ENCODE data around the gene HOXB7.

The HOXB7 gene

GRCh38 chr17:48628649-48629410, 18.0 kb upstream of the HOXB7 start:
- peaks cover 6% of the 10 kb centered on the region for H3K36me3 Mint-ChIP-seq
- no peak overlapping the region for H3K27ac Mint-ChIP-seq
- H3K4me1 Mint-ChIP-seq, result peaks cover 27% of the 10 kb centered on the region
- peaks cover 50% of the 10 kb centered on the region for H3K27me3 Mint-ChIP-seq
- H3K9me3 Mint-ChIP-seq, result no peaks in the 10 kb centered on the region
- no peak overlapping the region for H3K4me3 Mint-ChIP-seq

GRCh38 chr17:48627623-48628521, 17.1 kb upstream of the HOXB7 start:
- peaks cover 25% of the 10 kb centered on the region for H3K4me1 Mint-ChIP-seq
- H3K27ac Mint-ChIP-seq, result no peak overlapping the region
- H3K36me3 Mint-ChIP-seq, result peaks cover 5% of the 10 kb centered on the region
- H3K9me3 Mint-ChIP-seq, result no peaks in the 10 kb centered on the region
- peak overlapping the region; percentile 36 for H3K4me3 Mint-ChIP-seq
- H3K27me3 Mint-ChIP-seq, result peaks cover 52% of the 10 kb centered on the region

- Mint-ChIP-seq H3K4me3 (peak overlapping the region; percentile 88), H3K4me1 (peaks cover 22% of the 10 kb centered on the region), H3K27ac (no peak overlapping the region), H3K27me3 (peaks cover 53% of the 10 kb centered on the region), H3K9me3 (no peaks in the 10 kb centered on the region), H3K36me3 (no peaks in the 10 kb centered on the region)
Observed at GRCh38 chr17:48627118-48627597, 16.3 kb upstream of the HOXB7 start.

GRCh38 chr17:48626245-48627117, 15.7 kb upstream of the HOXB7 start, which contains the start of gene HOXB9:
Gene HOXB9, minus strand, starts transcription at chr17:48626358. Its CDS starts 89 bp downstream, at chr17:48626269.
- peak within 1 kb of the TSS; percentile 88 for H3K4me3 Mint-ChIP-seq
- peaks cover 59% of the 10 kb centered on the region for H3K27me3 Mint-ChIP-seq
- H3K36me3 Mint-ChIP-seq, result no peaks in the 10 kb centered on the region
- peak within 1 kb of the TSS; percentile 92 for H3K27ac Mint-ChIP-seq
- H3K9me3 Mint-ChIP-seq, result no peaks in the 10 kb centered on the region
- H3K4me1 Mint-ChIP-seq, result peaks cover 22% of the 10 kb centered on the region

- Mint-ChIP-seq H3K4me1 (peaks cover 22% of the 10 kb centered on the region), H3K4me3 (peak overlapping the region; percentile 88), H3K36me3 (peaks cover 2% of the 10 kb centered on the region), H3K27ac (peak overlapping the region; percentile 46), H3K9me3 (no peaks in the 10 kb centered on the region), H3K27me3 (peaks cover 61% of the 10 kb centered on the region)
Observed at GRCh38 chr17:48625495-48626244, 14.9 kb upstream of the HOXB7 start.

GRCh38 chr17:48624544-48625494, 14.0 kb upstream of the HOXB7 start:
- no peaks in the 10 kb centered on the region for H3K9me3 Mint-ChIP-seq
- no peak overlapping the region for H3K27ac Mint-ChIP-seq
- peak overlapping the region; percentile 87 for H3K4me3 Mint-ChIP-seq
- H3K36me3 Mint-ChIP-seq, result peaks cover 2% of the 10 kb centered on the region
- peaks cover 59% of the 10 kb centered on the region for H3K27me3 Mint-ChIP-seq
- peaks cover 22% of the 10 kb centered on the region for H3K4me1 Mint-ChIP-seq

GRCh38 chr17:48624118-48624517, 13.3 kb upstream of the HOXB7 start:
- Mint-ChIP-seq H3K27me3 (peaks cover 58% of the 10 kb centered on the region), H3K27ac (no peak overlapping the region), H3K9me3 (no peaks in the 10 kb centered on the region), H3K4me1 (peaks cover 27% of the 10 kb centered on the region), H3K36me3 (peaks cover 2% of the 10 kb centered on the region), H3K4me3 (peak overlapping the region; percentile 49)

- Mint-ChIP-seq H3K27me3 (peaks cover 59% of the 10 kb centered on the region), H3K36me3 (peaks cover 2% of the 10 kb centered on the region), H3K4me1 (peaks cover 29% of the 10 kb centered on the region), H3K9me3 (no peaks in the 10 kb centered on the region), H3K4me3 (no peak overlapping the region), H3K27ac (no peak overlapping the region)
Observed at GRCh38 chr17:48623583-48623982, 12.8 kb upstream of the HOXB7 start.

- H3K4me1 Mint-ChIP-seq, result peaks cover 32% of the 10 kb centered on the region
- no peak overlapping the region for H3K27ac Mint-ChIP-seq
- no peak overlapping the region for H3K4me3 Mint-ChIP-seq
- H3K9me3 Mint-ChIP-seq, result no peaks in the 10 kb centered on the region
- H3K36me3 Mint-ChIP-seq, result peaks cover 2% of the 10 kb centered on the region
- H3K27me3 Mint-ChIP-seq, result peaks cover 58% of the 10 kb centered on the region
Observed at GRCh38 chr17:48622857-48623256, 12.0 kb upstream of the HOXB7 start.

GRCh38 chr17:48621410-48622392, 10.9 kb upstream of the HOXB7 start:
- H3K4me1 Mint-ChIP-seq, result peaks cover 34% of the 10 kb centered on the region
- H3K9me3 Mint-ChIP-seq, result no peaks in the 10 kb centered on the region
- H3K36me3 Mint-ChIP-seq, result peaks cover 2% of the 10 kb centered on the region
- H3K4me3 Mint-ChIP-seq, result no peak overlapping the region
- H3K27ac Mint-ChIP-seq, result no peak overlapping the region
- peaks cover 61% of the 10 kb centered on the region for H3K27me3 Mint-ChIP-seq

- peaks cover 68% of the 10 kb centered on the region for H3K27me3 Mint-ChIP-seq
- peaks cover 2% of the 10 kb centered on the region for H3K36me3 Mint-ChIP-seq
- peaks cover 28% of the 10 kb centered on the region for H3K4me1 Mint-ChIP-seq
- no peak overlapping the region for H3K4me3 Mint-ChIP-seq
- peak overlapping the region; percentile 35 for H3K27ac Mint-ChIP-seq
- H3K9me3 Mint-ChIP-seq, result no peaks in the 10 kb centered on the region
Observed at GRCh38 chr17:48620461-48621139, 9.8 kb upstream of the HOXB7 start.

GRCh38 chr17:48619826-48620449, 9.1 kb upstream of the HOXB7 start:
- peak overlapping the region; percentile 37 for H3K4me3 Mint-ChIP-seq

More at GRCh38 chr17:48619826-48620449, 9.1 kb upstream of the HOXB7 start:
- Mint-ChIP-seq H3K4me1 (peaks cover 33% of the 10 kb centered on the region), H3K27ac (no peak overlapping the region), H3K9me3 (no peaks in the 10 kb centered on the region), H3K36me3 (peaks cover 2% of the 10 kb centered on the region), H3K27me3 (peaks cover 73% of the 10 kb centered on the region)

All from activated naive CD4-positive, alpha-beta T cell treated with anti-CD3 and anti-CD28 coated beads, Interleukin-2, amount 50 U/mL, for 24 hours (primary cell).